ENCODE data around the gene PREP. TPM values are rescaled to one million over a fixed set of nuclear protein-coding genes. Genes with fewer than 3 reads are reported as not detected.

PREP gene
- polyA plus RNA-seq, 1 of the 3 experiments (the other 2 are of a cell fraction) = 20.9 TPM

DNA sequence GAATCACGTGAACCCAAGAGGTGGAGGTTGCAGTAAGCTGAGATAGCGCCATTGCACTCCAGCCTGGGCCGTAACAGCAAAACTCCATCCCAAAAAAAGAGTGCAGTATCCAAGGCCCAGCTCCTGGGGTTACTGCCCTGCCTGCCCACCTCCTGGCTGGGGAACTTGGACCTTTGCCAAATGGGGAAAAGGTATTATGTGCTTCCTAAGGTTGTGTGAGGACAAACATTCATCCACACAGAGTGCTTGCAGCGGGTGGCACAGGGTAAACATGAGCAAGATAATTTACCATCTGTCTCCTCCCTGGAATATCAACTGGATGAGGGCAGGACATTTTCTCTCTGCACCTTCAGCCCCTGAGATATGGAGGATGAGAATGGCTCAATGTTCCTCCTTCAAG lies 128.2 kb downstream of the PREP start:
- Histone ChIP-seq H3K9me2 (no peaks in the 10 kb centered on the region), H3K27ac (ENCODE audit: low read depth in 2 of 2, low read length in 1 of 2) (no peak overlapping the region), H3K79me2 (ENCODE audit: insufficient read depth) (no peaks in the 10 kb centered on the region), H3K4me2 (no peak overlapping the region), H3K4me3 (ENCODE audit: low read depth in 2 of 2, low read length in 1 of 2) (no peak overlapping the region), H2AFZ (ENCODE audit: low read depth) (no peak overlapping the region), H3K9ac (no peak overlapping the region), H3F3A (replicated peaks; ENCODE audit: insufficient read depth) (peaks cover 4% of the 10 kb centered on the region), H4K20me1 (ENCODE audit: insufficient read depth) (no peaks in the 10 kb centered on the region), H3K36me3 (replicated peaks in 1 of 2; ENCODE audit: control insufficient read depth in 1 of 2, insufficient read depth in 2 of 2, low read length in 1 of 2) (peaks cover 26 to 33% of the 10 kb centered on the region in 2 experiments), H3K9me3 (no peaks in the 10 kb centered on the region), H3K4me1 (ENCODE audit: control insufficient read depth in 1 of 2, insufficient read depth in 2 of 2, low read depth in 1 of 2, low read length in 1 of 2) (peaks cover 0 to 18% of the 10 kb centered on the region in 2 experiments; a peak in 2 of 4 replicates), H3K27me3 (ENCODE audit: insufficient read depth) (no peaks in the 10 kb centered on the region)
- DNase-seq = no peak
- WGBS (ENCODE audit: low lambda C conversion rate) = 96% methylated on average over 3 of the region's 4 CpGs
- TF ChIP-seq NFIC (IDR thresholded peaks at IDR 0.05; ENCODE audit: borderline replicate concordance) = no peak
- TF ChIP-seq, protein P1, sequence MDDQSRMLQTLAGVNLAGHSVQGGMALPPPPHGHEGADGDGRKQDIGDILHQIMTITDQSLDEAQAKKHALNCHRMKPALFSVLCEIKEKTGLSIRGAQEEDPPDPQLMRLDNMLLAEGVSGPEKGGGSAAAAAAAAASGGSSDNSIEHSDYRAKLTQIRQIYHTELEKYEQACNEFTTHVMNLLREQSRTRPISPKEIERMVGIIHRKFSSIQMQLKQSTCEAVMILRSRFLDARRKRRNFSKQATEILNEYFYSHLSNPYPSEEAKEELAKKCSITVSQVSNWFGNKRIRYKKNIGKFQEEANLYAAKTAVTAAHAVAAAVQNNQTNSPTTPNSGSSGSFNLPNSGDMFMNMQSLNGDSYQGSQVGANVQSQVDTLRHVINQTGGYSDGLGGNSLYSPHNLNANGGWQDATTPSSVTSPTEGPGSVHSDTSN (IDR thresholded peaks at IDR 0.05) = no peak
- TF ChIP-seq EP300 (IDR thresholded peaks at IDR 0.05; ENCODE audit: borderline replicate concordance in 1 of 2, low read depth in 1 of 2, low read length in 1 of 2) = no peak
- no peak for TF ChIP-seq RCOR1 (IDR thresholded peaks at IDR 0.05; ENCODE audit: low read length)
- no peak for TF ChIP-seq FOXM1 (IDR thresholded peaks at IDR 0.05; ENCODE audit: low read depth)
- no peak for TF ChIP-seq MXI1 (IDR thresholded peaks at IDR 0.05; ENCODE audit: low read depth, low read length)
- TF ChIP-seq EZH2phosphoT487 (IDR thresholded peaks at IDR 0.05; ENCODE audit: borderline replicate concordance, low read depth) = no peak
- no peak for TF ChIP-seq TEAD4 (IDR thresholded peaks at IDR 0.05; ENCODE audit: borderline replicate concordance, insufficient read depth)
- TF ChIP-seq FOSL2 (IDR thresholded peaks at IDR 0.05; ENCODE audit: borderline replicate concordance, low read depth) = no peak
- no peak for TF ChIP-seq RFX5 (IDR thresholded peaks at IDR 0.05; ENCODE audit: low read length)
- POLR2A ChIA-PET = no interaction called here
- CTCF ChIA-PET = no interaction called here

GRCh38 chr6:105273589-105273988 lies 129.3 kb downstream of the PREP start:
- Histone ChIP-seq H3K9me3 (no peaks in the 10 kb centered on the region), H3F3A (replicated peaks; ENCODE audit: insufficient read depth) (peaks cover 4% of the 10 kb centered on the region), H2AFZ (ENCODE audit: low read depth) (no peak overlapping the region), H3K9me2 (no peaks in the 10 kb centered on the region), H3K9ac (no peak overlapping the region), H3K27ac (ENCODE audit: low read depth in 2 of 2, low read length in 1 of 2) (peak overlapping the region in 1 of 2 experiments; percentile 0; a peak in 1 of 4 replicates), H3K36me3 (replicated peaks in 1 of 2; ENCODE audit: control insufficient read depth in 1 of 2, insufficient read depth in 2 of 2, low read length in 1 of 2) (peaks cover 17 to 29% of the 10 kb centered on the region in 2 experiments), H3K4me3 (ENCODE audit: low read depth in 2 of 2, low read length in 1 of 2) (no peak overlapping the region), H3K79me2 (ENCODE audit: insufficient read depth) (no peaks in the 10 kb centered on the region), H3K4me1 (ENCODE audit: control insufficient read depth in 1 of 2, insufficient read depth in 2 of 2, low read depth in 1 of 2, low read length in 1 of 2) (peaks cover 0 to 18% of the 10 kb centered on the region in 2 experiments; a peak in 2 of 4 replicates), H3K27me3 (ENCODE audit: insufficient read depth) (no peaks in the 10 kb centered on the region), H3K4me2 (no peak overlapping the region), H4K20me1 (ENCODE audit: insufficient read depth) (no peaks in the 10 kb centered on the region)
- ChIA-PET CTCF (no interaction called here), POLR2A (no interaction called here)
- DNase-seq = no peak
- TF ChIP-seq TEAD4 (IDR thresholded peaks at IDR 0.05; ENCODE audit: borderline replicate concordance, insufficient read depth) (no peak), FOSL2 (IDR thresholded peaks at IDR 0.05; ENCODE audit: borderline replicate concordance, low read depth) (no peak), EP300 (IDR thresholded peaks at IDR 0.05; ENCODE audit: borderline replicate concordance in 1 of 2, low read depth in 1 of 2, low read length in 1 of 2) (no peak), YY1 (IDR thresholded peaks at IDR 0.05; ENCODE audit: low read depth) (no peak), NRF1 (IDR thresholded peaks at IDR 0.05; ENCODE audit: low read depth, low read length) (no peak), RXRA (IDR thresholded peaks at IDR 0.05; ENCODE audit: borderline replicate concordance, low read depth) (no peak), NFIC (IDR thresholded peaks at IDR 0.05; ENCODE audit: borderline replicate concordance) (no peak), SIN3A (IDR thresholded peaks at IDR 0.05; ENCODE audit: borderline replicate concordance, low read depth, low read length) (no peak), TCF12 (IDR thresholded peaks at IDR 0.05) (no peak), POLR2AphosphoS5 (IDR thresholded peaks at IDR 0.05; ENCODE audit: low read depth, low read length) (no peak), GABPA (IDR thresholded peaks at IDR 0.05; ENCODE audit: low read depth) (no peak), FOXJ3 (CRISPR knock-in tag; IDR thresholded peaks at IDR 0.05) (no peak)
- TF ChIP-seq, protein P2, sequence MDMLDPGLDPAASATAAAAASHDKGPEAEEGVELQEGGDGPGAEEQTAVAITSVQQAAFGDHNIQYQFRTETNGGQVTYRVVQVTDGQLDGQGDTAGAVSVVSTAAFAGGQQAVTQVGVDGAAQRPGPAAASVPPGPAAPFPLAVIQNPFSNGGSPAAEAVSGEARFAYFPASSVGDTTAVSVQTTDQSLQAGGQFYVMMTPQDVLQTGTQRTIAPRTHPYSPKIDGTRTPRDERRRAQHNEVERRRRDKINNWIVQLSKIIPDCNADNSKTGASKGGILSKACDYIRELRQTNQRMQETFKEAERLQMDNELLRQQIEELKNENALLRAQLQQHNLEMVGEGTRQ (IDR thresholded peaks at IDR 0.05; ENCODE audit: borderline replicate concordance, low read depth, low read length) = no peak
- TF ChIP-seq, protein P3, sequence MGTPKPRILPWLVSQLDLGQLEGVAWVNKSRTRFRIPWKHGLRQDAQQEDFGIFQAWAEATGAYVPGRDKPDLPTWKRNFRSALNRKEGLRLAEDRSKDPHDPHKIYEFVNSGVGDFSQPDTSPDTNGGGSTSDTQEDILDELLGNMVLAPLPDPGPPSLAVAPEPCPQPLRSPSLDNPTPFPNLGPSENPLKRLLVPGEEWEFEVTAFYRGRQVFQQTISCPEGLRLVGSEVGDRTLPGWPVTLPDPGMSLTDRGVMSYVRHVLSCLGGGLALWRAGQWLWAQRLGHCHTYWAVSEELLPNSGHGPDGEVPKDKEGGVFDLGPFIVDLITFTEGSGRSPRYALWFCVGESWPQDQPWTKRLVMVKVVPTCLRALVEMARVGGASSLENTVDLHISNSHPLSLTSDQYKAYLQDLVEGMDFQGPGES (IDR thresholded peaks at IDR 0.05; ENCODE audit: low read depth, low read length) = no peak
- WGBS (ENCODE audit: low lambda C conversion rate) = 92% methylated on average over 8 of the region's 8 CpGs

Data from SK-N-SH (cell line).